HEK293 (cell line): Measurements from ENCODE around the gene MEGF9.

Experiments
- CTCF ChIA-PET: fragments of 350-600 bp; formaldehyde crosslinking; extraction: SDS; loops from one replicate; lab custom pipeline; 2021; ENCODE audit warnings: antibody characterized with exemption; lab: Yijun Ruan, JAX
- POLR2A ChIA-PET: fragments of 300-600 bp; formaldehyde crosslinking; extraction: SDS; loops from one replicate; lab custom pipeline; 2020; ENCODE audit warnings: antibody characterized with exemption, inconsistent platforms; lab: Yijun Ruan, JAX
- H3K27ac ChIP-seq: fragments of 200-500 bp; sonication (Bioruptor generic); 2 replicates; pipeline ENCODE4 v1.5.1; 2014; ENCODE audit warnings: low read depth, low read length, control low read depth, inconsistent platforms; ENCODE audit errors: extremely low read depth
- H3K36me3 ChIP-seq, 2 experiments: fragments of 200-500 bp in 1 of 2; sonication (Bioruptor generic) in 1 of 2; 1 replicate in 1 of 2; 2 replicates in 1 of 2; pipeline ENCODE4 v1.5.1; 2014 to 2017; ENCODE audit warnings: inconsistent platforms in 2 of 2, low read length in 2 of 2; ENCODE audit not compliant: control insufficient read depth in 2 of 2, insufficient read depth in 1 of 2
- H3K4me1 ChIP-seq: fragments of 200-500 bp; sonication (Bioruptor generic); 2 replicates; pipeline ENCODE4 v1.5.1; 2014; ENCODE audit warnings: mild to moderate bottlenecking, low read length, inconsistent platforms; ENCODE audit not compliant: control insufficient read depth, insufficient read depth
- H3K4me3 ChIP-seq: 2 replicates; pipeline ENCODE4 v1.5.1; 2011; ENCODE audit warnings: low read depth, mild to moderate bottlenecking, control low read depth, low read length, moderate library complexity
- H3K9me3 ChIP-seq: fragments of 200-500 bp; sonication (Bioruptor generic); 2 replicates; pipeline ENCODE4 v1.5.1; 2014; ENCODE audit warnings: low read depth, low read length, inconsistent platforms; ENCODE audit not compliant: control insufficient read depth, insufficient read depth
- EGR2 ChIP-seq: fragments of 450-650 bp; formaldehyde crosslinking; IDR thresholded peaks from 2 replicates; pipeline ENCODE4 v1.5.1; 2016; ENCODE audit warnings: low read depth, missing biosample characterization, missing genetic modification characterization
- HOXC10 ChIP-seq: sonication (generic); formaldehyde crosslinking; IDR thresholded peaks from 2 replicates; pipeline ENCODE4 v1.8.1; 2023; ENCODE audit warnings: mild to moderate bottlenecking, missing genetic modification reagents
- KLF1 ChIP-seq: fragments of 450-650 bp; formaldehyde crosslinking; IDR thresholded peaks from 2 replicates; pipeline ENCODE4 v1.5.1; 2016; ENCODE audit warnings: missing biosample characterization, missing genetic modification characterization
- MZF1 ChIP-seq: fragments of 450-650 bp; formaldehyde crosslinking; IDR thresholded peaks from 2 replicates; pipeline ENCODE4 v1.5.1; 2017; ENCODE audit warnings: missing biosample characterization, missing genetic modification characterization, borderline replicate concordance
- OSR2 ChIP-seq: fragments of 450-650 bp; formaldehyde crosslinking; IDR thresholded peaks from 2 replicates; pipeline ENCODE4 v1.5.1; 2016; ENCODE audit warnings: missing biosample characterization, missing genetic modification characterization
- PRDM1 ChIP-seq: fragments of 450-650 bp; formaldehyde crosslinking; IDR thresholded peaks from 2 replicates; pipeline ENCODE4; 2016; ENCODE audit warnings: missing biosample characterization, missing genetic modification characterization
- ZIC2 ChIP-seq: fragments of 450-650 bp; formaldehyde crosslinking; IDR thresholded peaks from 2 replicates; pipeline ENCODE4 v1.5.1; 2016; ENCODE audit warnings: missing biosample characterization, missing genetic modification characterization
- ZNF211 ChIP-seq: fragments of 450-650 bp; formaldehyde crosslinking; IDR thresholded peaks from 2 replicates; pipeline ENCODE4 v1.5.1; 2016; ENCODE audit warnings: low read depth, missing biosample characterization, missing genetic modification characterization
- ZNF214 ChIP-seq: fragments of 450-650 bp; formaldehyde crosslinking; IDR thresholded peaks from 2 replicates; pipeline ENCODE4 v1.5.1; 2017; ENCODE audit warnings: missing biosample characterization, mild to moderate bottlenecking, missing genetic modification characterization, borderline replicate concordance
- ZNF248 ChIP-seq: fragments of 450-650 bp; formaldehyde crosslinking; IDR thresholded peaks from 2 replicates; pipeline ENCODE4 v1.5.1; 2017; ENCODE audit warnings: missing biosample characterization, missing genetic modification characterization
- ZNF324 ChIP-seq: fragments of 450-650 bp; formaldehyde crosslinking; IDR thresholded peaks from 2 replicates; pipeline ENCODE4 v1.5.1; 2016; ENCODE audit warnings: missing biosample characterization, missing genetic modification characterization
- ZNF341 ChIP-seq: fragments of 450-650 bp; formaldehyde crosslinking; IDR thresholded peaks from 2 replicates; pipeline ENCODE4; 2016; ENCODE audit warnings: low read depth, missing biosample characterization, missing genetic modification characterization
- ZNF350 ChIP-seq: fragments of 450-650 bp; formaldehyde crosslinking; IDR thresholded peaks from 2 replicates; pipeline ENCODE4 v1.5.0; 2017; ENCODE audit warnings: missing biosample characterization, mild to moderate bottlenecking, missing genetic modification characterization
- ZNF426 ChIP-seq: fragments of 450-650 bp; formaldehyde crosslinking; IDR thresholded peaks from 2 replicates; pipeline ENCODE4 v1.5.1; 2017; ENCODE audit warnings: missing biosample characterization, missing genetic modification characterization, mild to moderate bottlenecking, inconsistent platforms, moderate library complexity
- ZNF501 ChIP-seq: fragments of 450-650 bp; formaldehyde crosslinking; IDR thresholded peaks from 2 replicates; pipeline ENCODE4 v1.5.1; 2016; ENCODE audit warnings: missing biosample characterization, missing genetic modification characterization
- ZNF530 ChIP-seq: fragments of 450-650 bp; formaldehyde crosslinking; IDR thresholded peaks from 2 replicates; pipeline ENCODE4 v1.5.1; 2016; ENCODE audit warnings: low read depth, missing biosample characterization, missing genetic modification characterization
- ZNF629 ChIP-seq: fragments of 450-650 bp; formaldehyde crosslinking; IDR thresholded peaks from 2 replicates; pipeline ENCODE4 v1.5.1; 2017; ENCODE audit warnings: missing biosample characterization, missing genetic modification characterization
- ZNF670 ChIP-seq: fragments of 450-650 bp; formaldehyde crosslinking; IDR thresholded peaks from 2 replicates; pipeline ENCODE4 v1.5.1; 2016; ENCODE audit warnings: missing biosample characterization, missing genetic modification characterization, low read depth
- ZNF677 ChIP-seq: fragments of 450-650 bp; IDR thresholded peaks from 2 replicates; pipeline ENCODE4 v1.5.0; 2018; ENCODE audit warnings: missing biosample characterization, mild to moderate bottlenecking, missing genetic modification characterization, moderate library complexity
- ZNF707 ChIP-seq: fragments of 450-650 bp; formaldehyde crosslinking; IDR thresholded peaks from 2 replicates; pipeline ENCODE4 v1.5.1; 2016; ENCODE audit warnings: missing biosample characterization, missing genetic modification characterization
- ZNF768 ChIP-seq: fragments of 450-650 bp; formaldehyde crosslinking; IDR thresholded peaks from 2 replicates; pipeline ENCODE4 v1.5.1; 2018; ENCODE audit warnings: missing biosample characterization, mild to moderate bottlenecking, missing genetic modification characterization
- TF ChIP-seq, protein P1 (sequence below): fragments of 450-650 bp; formaldehyde crosslinking; IDR thresholded peaks from 2 replicates; pipeline ENCODE4 v1.5.1; 2017; ENCODE audit warnings: missing biosample characterization, missing genetic modification characterization
- TF ChIP-seq, protein P2 (sequence below): fragments of 450-650 bp; formaldehyde crosslinking; IDR thresholded peaks from 2 replicates; pipeline ENCODE4 v1.5.1; 2017; ENCODE audit warnings: missing biosample characterization, missing genetic modification characterization
- TF ChIP-seq, protein P3 (sequence below): fragments of 450-650 bp; formaldehyde crosslinking; IDR thresholded peaks from 2 replicates; pipeline ENCODE4 v1.5.0; 2017; ENCODE audit warnings: missing biosample characterization, missing genetic modification characterization, borderline replicate concordance
- TF ChIP-seq, protein P4 (sequence below): fragments of 450-650 bp; formaldehyde crosslinking; IDR thresholded peaks from 2 replicates; pipeline ENCODE4 v1.5.1; 2016; ENCODE audit warnings: missing biosample characterization, missing genetic modification characterization

Gene MEGF9

DNA sequence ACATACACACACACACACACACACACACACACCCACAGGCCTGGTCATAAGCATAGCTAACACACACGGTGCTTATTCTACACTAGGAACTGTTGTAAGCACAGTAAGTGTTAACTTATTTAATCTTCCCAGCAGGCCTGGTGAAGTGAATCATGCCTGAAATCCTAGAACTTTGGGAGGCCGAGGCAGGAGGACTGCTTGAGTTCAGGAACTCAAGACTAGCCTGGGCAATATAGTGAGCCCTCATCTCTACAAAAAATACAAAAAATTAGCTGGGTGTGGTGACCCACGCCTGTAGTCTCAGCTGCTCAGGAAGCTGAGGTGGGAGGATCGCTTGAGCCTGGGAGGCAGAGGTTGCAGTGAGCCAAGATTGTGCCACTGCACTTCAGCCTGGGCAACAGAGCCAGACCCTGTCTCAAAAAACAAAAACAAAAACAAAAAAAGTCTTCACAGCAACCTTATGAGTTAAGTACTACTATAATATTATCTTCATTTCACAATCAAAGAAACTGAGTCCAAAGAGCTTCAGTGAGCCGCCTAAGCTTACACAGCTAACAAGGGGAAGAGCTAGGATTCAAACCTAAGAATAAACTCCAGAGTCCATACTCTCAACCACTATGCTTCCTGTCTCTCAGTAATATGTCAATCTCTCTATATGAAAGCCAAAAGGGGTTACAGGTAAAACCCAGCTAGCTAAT is 2.3 kb downstream of the MEGF9 start (continued):
- TF ChIP-seq, protein P1, sequence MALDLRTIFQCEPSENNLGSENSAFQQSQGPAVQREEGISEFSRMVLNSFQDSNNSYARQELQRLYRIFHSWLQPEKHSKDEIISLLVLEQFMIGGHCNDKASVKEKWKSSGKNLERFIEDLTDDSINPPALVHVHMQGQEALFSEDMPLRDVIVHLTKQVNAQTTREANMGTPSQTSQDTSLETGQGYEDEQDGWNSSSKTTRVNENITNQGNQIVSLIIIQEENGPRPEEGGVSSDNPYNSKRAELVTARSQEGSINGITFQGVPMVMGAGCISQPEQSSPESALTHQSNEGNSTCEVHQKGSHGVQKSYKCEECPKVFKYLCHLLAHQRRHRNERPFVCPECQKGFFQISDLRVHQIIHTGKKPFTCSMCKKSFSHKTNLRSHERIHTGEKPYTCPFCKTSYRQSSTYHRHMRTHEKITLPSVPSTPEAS (tag by site-specific recombination), result peak; percentile 69
- TF ChIP-seq KLF1, result peak; percentile 52; the same call in 1 of the 2 replicates

DNA sequence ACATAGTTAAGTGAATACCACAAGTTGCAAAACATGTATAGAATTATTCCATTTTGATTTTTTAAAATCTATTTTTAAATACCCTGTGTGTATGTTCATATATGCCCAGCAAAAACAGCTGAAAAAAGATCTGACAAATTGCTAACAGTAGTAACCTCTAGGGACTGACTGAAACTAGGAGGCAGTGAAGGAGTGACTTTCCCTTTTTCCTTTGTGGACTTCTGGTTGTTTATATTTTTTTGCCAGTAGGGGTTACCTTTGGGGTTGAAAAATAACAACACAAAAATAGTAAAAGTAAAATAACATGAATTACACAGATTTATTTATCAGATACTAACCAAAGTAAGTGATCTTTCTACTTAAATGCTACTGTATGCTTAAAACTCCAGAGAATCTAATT is 2.9 kb downstream of the MEGF9 start:
- Histone ChIP-seq H3K4me3 (no peak overlapping the region), H3K27ac (no peak overlapping the region), H3K36me3 (no peaks in the 10 kb centered on the region; a peak in 1 of 3 replicates), H3K9me3 (no peaks in the 10 kb centered on the region), H3K4me1 (peaks cover 16% of the 10 kb centered on the region; the same call in 1 of the 2 replicates)
- ChIA-PET CTCF (interaction anchor here (0.7 to 1.6 kb wide), 6 partner anchors 10 to 105 kb away, joined by 3 to 7 read pairs (median 4); no protein-coding TSS in a partner anchor), POLR2A (interaction anchor here (0.5 kb wide), 1 partner anchor 14 kb away, joined by 3 read pairs; no protein-coding TSS in a partner anchor)
- TF ChIP-seq ZNF350 (no peak), ZNF248 (no peak), PRDM1 (tag by site-specific recombination) (0 out of 2 replicates have a peak, but pooled peaks have one; percentile 24), ZNF677 (tag by site-specific recombination) (no peak), MZF1 (no peak), ZNF707 (tag by site-specific recombination) (no peak), ZNF670 (no peak), ZNF629 (tag by site-specific recombination) (no peak), ZIC2 (tag by site-specific recombination) (no peak), OSR2 (tag by site-specific recombination) (0 out of 2 replicates have a peak, but pooled peaks have one; percentile 19), ZNF426 (tag by site-specific recombination) (no peak)
- TF ChIP-seq, protein P2, sequence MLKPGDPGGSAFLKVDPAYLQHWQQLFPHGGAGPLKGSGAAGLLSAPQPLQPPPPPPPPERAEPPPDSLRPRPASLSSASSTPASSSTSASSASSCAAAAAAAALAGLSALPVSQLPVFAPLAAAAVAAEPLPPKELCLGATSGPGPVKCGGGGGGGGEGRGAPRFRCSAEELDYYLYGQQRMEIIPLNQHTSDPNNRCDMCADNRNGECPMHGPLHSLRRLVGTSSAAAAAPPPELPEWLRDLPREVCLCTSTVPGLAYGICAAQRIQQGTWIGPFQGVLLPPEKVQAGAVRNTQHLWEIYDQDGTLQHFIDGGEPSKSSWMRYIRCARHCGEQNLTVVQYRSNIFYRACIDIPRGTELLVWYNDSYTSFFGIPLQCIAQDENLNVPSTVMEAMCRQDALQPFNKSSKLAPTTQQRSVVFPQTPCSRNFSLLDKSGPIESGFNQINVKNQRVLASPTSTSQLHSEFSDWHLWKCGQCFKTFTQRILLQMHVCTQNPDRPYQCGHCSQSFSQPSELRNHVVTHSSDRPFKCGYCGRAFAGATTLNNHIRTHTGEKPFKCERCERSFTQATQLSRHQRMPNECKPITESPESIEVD (tag by site-specific recombination), result peak; percentile 61
- TF ChIP-seq, protein P3, sequence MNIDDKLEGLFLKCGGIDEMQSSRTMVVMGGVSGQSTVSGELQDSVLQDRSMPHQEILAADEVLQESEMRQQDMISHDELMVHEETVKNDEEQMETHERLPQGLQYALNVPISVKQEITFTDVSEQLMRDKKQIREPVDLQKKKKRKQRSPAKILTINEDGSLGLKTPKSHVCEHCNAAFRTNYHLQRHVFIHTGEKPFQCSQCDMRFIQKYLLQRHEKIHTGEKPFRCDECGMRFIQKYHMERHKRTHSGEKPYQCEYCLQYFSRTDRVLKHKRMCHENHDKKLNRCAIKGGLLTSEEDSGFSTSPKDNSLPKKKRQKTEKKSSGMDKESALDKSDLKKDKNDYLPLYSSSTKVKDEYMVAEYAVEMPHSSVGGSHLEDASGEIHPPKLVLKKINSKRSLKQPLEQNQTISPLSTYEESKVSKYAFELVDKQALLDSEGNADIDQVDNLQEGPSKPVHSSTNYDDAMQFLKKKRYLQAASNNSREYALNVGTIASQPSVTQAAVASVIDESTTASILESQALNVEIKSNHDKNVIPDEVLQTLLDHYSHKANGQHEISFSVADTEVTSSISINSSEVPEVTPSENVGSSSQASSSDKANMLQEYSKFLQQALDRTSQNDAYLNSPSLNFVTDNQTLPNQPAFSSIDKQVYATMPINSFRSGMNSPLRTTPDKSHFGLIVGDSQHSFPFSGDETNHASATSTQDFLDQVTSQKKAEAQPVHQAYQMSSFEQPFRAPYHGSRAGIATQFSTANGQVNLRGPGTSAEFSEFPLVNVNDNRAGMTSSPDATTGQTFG, result no peak

DNA sequence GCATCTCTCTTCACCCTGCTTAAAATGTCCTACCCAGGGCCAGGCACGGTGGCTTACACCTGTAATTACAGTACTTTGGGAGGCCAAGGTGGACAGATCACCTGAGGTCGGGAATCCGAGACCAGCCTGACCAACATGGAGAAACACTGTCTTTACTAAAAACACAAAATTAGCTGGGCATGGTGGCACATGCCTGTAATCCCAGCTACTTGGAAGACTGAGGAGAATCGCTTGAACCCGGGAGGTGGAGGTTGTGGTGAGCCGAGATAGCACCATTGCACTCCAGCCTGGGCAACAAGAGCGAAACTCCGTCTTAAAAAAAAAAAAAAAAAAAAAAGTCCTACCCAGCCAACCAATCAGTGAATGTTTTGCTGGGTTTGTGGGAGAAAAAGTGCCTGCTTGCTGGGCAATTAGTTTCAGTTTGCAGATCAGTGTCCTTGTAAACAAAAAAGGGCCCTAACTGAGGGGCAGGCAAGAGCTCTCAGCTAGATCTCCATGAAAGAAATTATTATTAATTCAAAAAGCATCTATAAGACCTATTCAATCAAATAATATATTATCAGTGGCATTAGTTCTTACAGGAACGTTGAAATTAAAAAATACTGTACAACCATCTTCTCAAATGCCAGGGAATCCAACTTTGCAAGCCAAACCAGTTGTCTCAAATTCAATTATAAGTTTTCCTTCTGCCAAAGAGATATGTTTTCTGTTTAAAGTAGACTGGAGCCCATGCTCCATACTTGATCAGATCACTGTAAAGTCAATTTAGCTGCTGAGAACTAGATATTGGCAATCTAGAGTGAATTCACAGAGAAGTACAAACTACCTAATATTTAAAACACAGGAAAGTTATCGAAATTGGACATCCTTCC is 3.9 kb downstream of the MEGF9 start:
- Histone ChIP-seq H3K27ac (0 out of 2 replicates have a peak overlapping the region, but pooled peaks have one; percentile 32), H3K4me3 (no peak overlapping the region), H3K36me3 (no peaks in the 10 kb centered on the region; a peak in 1 of 3 replicates), H3K9me3 (no peaks in the 10 kb centered on the region), H3K4me1 (peaks cover 18% of the 10 kb centered on the region; the same call in 1 of the 2 replicates)
- ChIA-PET CTCF (interaction anchor here (0.7 kb wide), 1 partner anchor 12 kb away, joined by 5 read pairs; no protein-coding TSS in a partner anchor), POLR2A (interaction anchor here (0.5 to 0.7 kb wide), 2 partner anchors 13 to 25 kb away, joined by 3 to 8 read pairs; no protein-coding TSS in a partner anchor)
- TF ChIP-seq ZNF214 (tag by site-specific recombination) (no peak), ZNF707 (tag by site-specific recombination) (no peak), ZNF324 (tag by site-specific recombination) (no peak), EGR2 (tag by site-specific recombination) (no peak), OSR2 (tag by site-specific recombination) (no peak), ZNF768 (tag by site-specific recombination) (no peak), ZNF530 (tag by site-specific recombination) (no peak), ZNF341 (tag by site-specific recombination) (no peak), HOXC10 (CRISPR knock-in tag) (no peak), ZNF501 (no peak), ZNF211 (no peak)
- TF ChIP-seq, protein P4, sequence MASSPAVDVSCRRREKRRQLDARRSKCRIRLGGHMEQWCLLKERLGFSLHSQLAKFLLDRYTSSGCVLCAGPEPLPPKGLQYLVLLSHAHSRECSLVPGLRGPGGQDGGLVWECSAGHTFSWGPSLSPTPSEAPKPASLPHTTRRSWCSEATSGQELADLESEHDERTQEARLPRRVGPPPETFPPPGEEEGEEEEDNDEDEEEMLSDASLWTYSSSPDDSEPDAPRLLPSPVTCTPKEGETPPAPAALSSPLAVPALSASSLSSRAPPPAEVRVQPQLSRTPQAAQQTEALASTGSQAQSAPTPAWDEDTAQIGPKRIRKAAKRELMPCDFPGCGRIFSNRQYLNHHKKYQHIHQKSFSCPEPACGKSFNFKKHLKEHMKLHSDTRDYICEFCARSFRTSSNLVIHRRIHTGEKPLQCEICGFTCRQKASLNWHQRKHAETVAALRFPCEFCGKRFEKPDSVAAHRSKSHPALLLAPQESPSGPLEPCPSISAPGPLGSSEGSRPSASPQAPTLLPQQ, result peak; percentile 51; the same call in 1 of the 2 replicates
